ENCODE measurements around the gene JUNB. TPM values are rescaled to one million over a fixed set of nuclear protein-coding genes. Genes with fewer than 3 reads are reported as not detected.
A peak's percentile ranks its signal among the peaks of the same experiment; 100 is the strongest.

Gene JUNB
- polyA plus RNA-seq, 1 donor: 36.5 TPM

- DNase-seq: no peak
Observed at GRCh38 chr19:12774588-12775555, 16.4 kb upstream of the JUNB start, which contains the start of gene HOOK2. Gene HOOK2, minus strand, starts transcription at chr19:12775552. Its CDS starts 103 bp downstream, at chr19:12775449.

- peak; percentile 87 for DNase-seq
Observed at GRCh38 chr19:12777217-12778016, 13.9 kb upstream of the JUNB start.

GRCh38 chr19:12778017-12778904 lies 13.0 kb upstream of the JUNB start:
- no peak for DNase-seq

GRCh38 chr19:12778905-12779161 lies 12.5 kb upstream of the JUNB start:
- DNase-seq: no peak

- DNase-seq: peak; percentile 82
Observed at GRCh38 chr19:12779162-12779993, 11.9 kb upstream of the JUNB start.

- no peak for DNase-seq
Observed at GRCh38 chr19:12782174-12782423, 9.2 kb upstream of the JUNB start.

- peak; percentile 89 for DNase-seq
Observed at GRCh38 chr19:12782424-12783290, 8.6 kb upstream of the JUNB start.

- DNase-seq: no peak
Observed at GRCh38 chr19:12783291-12783848, 7.9 kb upstream of the JUNB start.

GRCh38 chr19:12783849-12784393 lies 7.4 kb upstream of the JUNB start:
- DNase-seq: no peak

- DNase-seq: no peak
Observed at GRCh38 chr19:12784394-12784870, 6.9 kb upstream of the JUNB start.

GRCh38 chr19:12784871-12785430 lies 6.3 kb upstream of the JUNB start:
- no peak for DNase-seq

- DNase-seq: no peak
Observed at GRCh38 chr19:12785431-12786031, 5.8 kb upstream of the JUNB start.

- no peak for DNase-seq
Observed at GRCh38 chr19:12786141-12786870, 5.0 kb upstream of the JUNB start.

GRCh38 chr19:12786952-12787351 lies 4.3 kb upstream of the JUNB start:
- DNase-seq: no peak

- no peak for DNase-seq
Observed at GRCh38 chr19:12787458-12787857, 3.8 kb upstream of the JUNB start.

GRCh38 chr19:12788042-12788681 lies 3.1 kb upstream of the JUNB start:
- no peak for DNase-seq

GRCh38 chr19:12788682-12789097 lies 2.6 kb upstream of the JUNB start:
- DNase-seq: peak; percentile 84

All from hindlimb muscle (tissue), 1 donor.